HAP-1 (cell line): ENCODE measurements around the gene SCN8A.

Experiments used
- DNase-seq, 2 experiments: peaks; one replicate each; pipeline ENCODE4 v3.0.0-alpha.2; 2016 to 2020; ENCODE audit warnings: low spot score in 2 of 2
- H3K27me3 ChIP-seq: fragments of 250-450 bp; sonication (Bioruptor Pico); 2 replicates; pipeline ENCODE4 v1.5.1; 2020; ENCODE audit warnings: low read depth, mild to moderate bottlenecking, moderate library complexity
- H3K36me3 ChIP-seq: fragments of 250-450 bp; sonication (Bioruptor Pico); replicated peaks from 2 replicates; pipeline ENCODE4 v1.5.1; 2020; ENCODE audit warnings: mild to moderate bottlenecking
- H3K4me1 ChIP-seq: fragments of 250-450 bp; sonication (Bioruptor Pico); 2 replicates; pipeline ENCODE4 v1.5.1; 2020; ENCODE audit warnings: mild to moderate bottlenecking
- H3K4me3 ChIP-seq: fragments of 250-450 bp; sonication (Bioruptor Pico); 2 replicates; pipeline ENCODE4 v1.5.1; 2020; ENCODE audit warnings: mild to moderate bottlenecking, moderate library complexity
- H3K9me3 ChIP-seq: fragments of 250-450 bp; sonication (Bioruptor Pico); 2 replicates; pipeline ENCODE4 v1.5.1; 2020; ENCODE audit warnings: mild to moderate bottlenecking, moderate library complexity
- in situ Hi-C: fragments of 300-500 bp; cut with MboI; formaldehyde crosslinking; loops from 3 replicates; pipeline ENCODE4 v1.14.3; 2020; ENCODE audit warnings: low sequenced_read_pairs, inconsistent platforms, mixed read lengths

Gene SCN8A

GRCh38 chr12:51850081-51850964 is 259.3 kb downstream of the SCN8A start:
- in situ Hi-C loops = no loop called here
- H3K27me3 ChIP-seq = no peaks in the 10 kb centered on the region
- DNase-seq = no peak
- no peak overlapping the region for H3K4me3 ChIP-seq
- H3K4me1 ChIP-seq = peaks cover 6% of the 10 kb centered on the region
- H3K9me3 ChIP-seq = no peaks in the 10 kb centered on the region
- H3K36me3 ChIP-seq = no peaks in the 10 kb centered on the region

GRCh38 chr12:51850965-51851299 is 259.9 kb downstream of the SCN8A start:
- Histone ChIP-seq H3K4me3 (no peak overlapping the region), H3K4me1 (peaks cover 9% of the 10 kb centered on the region), H3K27me3 (no peaks in the 10 kb centered on the region), H3K9me3 (no peaks in the 10 kb centered on the region), H3K36me3 (no peaks in the 10 kb centered on the region)
- no peak for DNase-seq
- in situ Hi-C loops = no loop called here

GRCh38 chr12:51851413-51852124 is 260.5 kb downstream of the SCN8A start:
- in situ Hi-C loops = no loop called here
- Histone ChIP-seq H3K4me1 (peaks cover 9% of the 10 kb centered on the region), H3K36me3 (no peaks in the 10 kb centered on the region), H3K27me3 (no peaks in the 10 kb centered on the region), H3K9me3 (no peaks in the 10 kb centered on the region), H3K4me3 (no peak overlapping the region)
- no peak for DNase-seq

- DNase-seq = no peak
- no peak overlapping the region for H3K4me3 ChIP-seq
- peaks cover 7% of the 10 kb centered on the region for H3K4me1 ChIP-seq
- in situ Hi-C loops = no loop called here
- no peaks in the 10 kb centered on the region for H3K9me3 ChIP-seq
- H3K36me3 ChIP-seq = no peaks in the 10 kb centered on the region
- H3K27me3 ChIP-seq = no peaks in the 10 kb centered on the region
These were observed 261.5 kb downstream of the SCN8A start for GRCh38 chr12:51852404-51853137.

GRCh38 chr12:51855586-51856428 is 264.8 kb downstream of the SCN8A start:
- Histone ChIP-seq H3K9me3 (no peaks in the 10 kb centered on the region), H3K27me3 (no peaks in the 10 kb centered on the region), H3K36me3 (no peaks in the 10 kb centered on the region), H3K4me3 (no peak overlapping the region), H3K4me1 (peaks cover 7% of the 10 kb centered on the region)
- in situ Hi-C loops = no loop called here
- peak; percentile 14 to 64 for DNase-seq

GRCh38 chr12:51860986-51861385 is 270.0 kb downstream of the SCN8A start:
- H3K36me3 ChIP-seq = no peaks in the 10 kb centered on the region
- H3K9me3 ChIP-seq = no peaks in the 10 kb centered on the region
- H3K27me3 ChIP-seq = no peaks in the 10 kb centered on the region
- no peak overlapping the region for H3K4me3 ChIP-seq
- no peak for DNase-seq
- in situ Hi-C loops = no loop called here
- H3K4me1 ChIP-seq = peaks cover 14% of the 10 kb centered on the region
